Fibroblast of mammary gland (primary cell): ENCODE measurements around the gene ZNF205.

ENCODE experiments used
- DNase-seq: peaks from one replicate; pipeline ENCODE4 v3.0.0-alpha.2; 2010; ENCODE audit warnings: low read depth
- H3K4me3 ChIP-seq: 2 replicates; pipeline ENCODE4 v1.5.1; 2011; ENCODE audit warnings: low read depth, mild to moderate bottlenecking, low read length, moderate library complexity; ENCODE audit not compliant: control insufficient read depth
- CTCF ChIP-seq: conservative IDR thresholded peaks from 2 replicates; pipeline ENCODE4 v1.5.1; 2011; ENCODE audit warnings: low read depth, low read length, inconsistent platforms; ENCODE audit not compliant: control insufficient read depth, insufficient read depth

The ZNF205 gene

GRCh38 chr16:3091551-3091950, 20.8 kb upstream of the ZNF205 start:
- no peak overlapping the region for H3K4me3 ChIP-seq
- no peak for TF ChIP-seq CTCF
- DNase-seq = no peak

GRCh38 chr16:3092501-3092941, 19.9 kb upstream of the ZNF205 start:
- H3K4me3 ChIP-seq = no peak overlapping the region
- no peak for TF ChIP-seq CTCF
- DNase-seq = no peak

- DNase-seq = peak; percentile 53
- peak; percentile 66 for TF ChIP-seq CTCF
- no peak overlapping the region for H3K4me3 ChIP-seq
These were observed 17.9 kb upstream of the ZNF205 start for GRCh38 chr16:3094289-3095027.

- H3K4me3 ChIP-seq = no peak overlapping the region
- TF ChIP-seq CTCF = peak; percentile 28
- peak; percentile 24 for DNase-seq
These were observed 16.5 kb upstream of the ZNF205 start for GRCh38 chr16:3095869-3096268.

- no peak for DNase-seq
- no peak for TF ChIP-seq CTCF
- no peak overlapping the region for H3K4me3 ChIP-seq
These were observed 16.0 kb upstream of the ZNF205 start for GRCh38 chr16:3096362-3096761.

- no peak for DNase-seq
- no peak for TF ChIP-seq CTCF
- no peak overlapping the region for H3K4me3 ChIP-seq
These were observed 15.1 kb upstream of the ZNF205 start for GRCh38 chr16:3097266-3097665.
